H1 (cell line): ENCODE measurements around the gene ZFAND3. TPM values are rescaled to one million over a fixed set of nuclear protein-coding genes. Genes with fewer than 3 reads are reported as not detected.

Experiments
- CTCF ChIA-PET: fragments of 300-600 bp; sonication (Branson Sonifier 250); formaldehyde crosslinking; loops from one replicate; lab custom pipeline; 2021; ENCODE audit not compliant: partially characterized antibody; lab: Charles Lee
- POLR2A ChIA-PET: fragments of 300-600 bp; sonication (Branson Sonifier 250); formaldehyde crosslinking; loops from one replicate; lab custom pipeline; 2021; ENCODE audit warnings: inconsistent platforms; ENCODE audit not compliant: partially characterized antibody; lab: Charles Lee
- DNase-seq, 2 experiments: peaks; one replicate each; pipeline versions ENCODE4 v3.0.0 to v3.0.0-alpha.2; 2010 to 2022; ENCODE audit warnings: low spot score in 2 of 2, low read depth in 1 of 2, mixed read lengths in 1 of 2
- FAIRE-seq: peaks from 2 replicates; lab custom pipeline; 2011; peaks lifted over from hg19 to GRCh38; lab: Jason Lieb, UNC
- H2AFZ ChIP-seq: 2 replicates; pipeline ENCODE4 v1.8.1; 2012; ENCODE audit warnings: low read length, inconsistent platforms
- H2AK5ac ChIP-seq: 2 replicates; pipeline ENCODE4 v1.6.1; 2013; ENCODE audit warnings: low read depth, low read length
- H2BK120ac ChIP-seq: replicated peaks from 2 replicates; pipeline ENCODE3; 2013; ENCODE audit warnings: low read depth, low read length, inconsistent platforms
- H2BK12ac ChIP-seq: 2 replicates; pipeline ENCODE4 v1.6.1; 2013; ENCODE audit warnings: low read depth, low read length
- H2BK15ac ChIP-seq: 2 replicates; pipeline ENCODE4 v1.6.1; 2013; ENCODE audit warnings: low read length
- H2BK20ac ChIP-seq: 2 replicates; pipeline ENCODE4 v1.6.1; 2013; ENCODE audit warnings: low read length
- H2BK5ac ChIP-seq: 2 replicates; pipeline ENCODE4 v1.6.1; 2013; ENCODE audit warnings: low read depth, low read length
- H3K14ac ChIP-seq: 2 replicates; pipeline ENCODE4 v1.6.1; 2013; ENCODE audit warnings: inconsistent platforms; ENCODE audit not compliant: insufficient read length
- H3K18ac ChIP-seq: 2 replicates; pipeline ENCODE4 v1.6.1; 2013; ENCODE audit warnings: low read length; ENCODE audit errors: extremely low read depth
- H3K23ac ChIP-seq: 2 replicates; pipeline ENCODE4 v1.6.1; 2013; ENCODE audit warnings: inconsistent platforms; ENCODE audit not compliant: insufficient read length
- H3K23me2 ChIP-seq: 2 replicates; pipeline ENCODE4 v1.6.1; 2013; ENCODE audit warnings: low read depth, low read length
- H3K27ac ChIP-seq: 2 replicates; pipeline ENCODE4 v1.6.1; 2011; ENCODE audit warnings: low read depth, low read length, inconsistent platforms
- H3K27me3 ChIP-seq, 4 experiments: replicated peaks in 1 of 4; 1 replicate in 1 of 4; 2 replicates in 3 of 4; pipeline versions ENCODE4 v1.6.1 to v1.8.1; 2011 to 2013; ENCODE audit warnings: low read length in 3 of 4, mild to moderate bottlenecking in 3 of 4, inconsistent platforms in 2 of 4, mixed read lengths in 2 of 4, moderate library complexity in 1 of 4; ENCODE audit not compliant: control insufficient read depth in 3 of 4, insufficient read depth in 3 of 4; ENCODE audit errors: extremely low read depth in 1 of 4
- H3K36me3 ChIP-seq, 4 experiments: 2 replicates each; pipeline versions ENCODE4 v1.6.1 to v1.8.1; 2011 to 2013; ENCODE audit warnings: mild to moderate bottlenecking in 4 of 4, low read length in 3 of 4, moderate library complexity in 2 of 4, control low read depth in 1 of 4, inconsistent platforms in 1 of 4; ENCODE audit not compliant: insufficient read depth in 4 of 4, control insufficient read depth in 2 of 4
- H3K4ac ChIP-seq: replicated peaks from 2 replicates; pipeline ENCODE3; 2013; ENCODE audit warnings: low read length, low read depth, mixed read lengths, inconsistent platforms; ENCODE audit not compliant: insufficient read length
- H3K4me1 ChIP-seq, 4 experiments: replicated peaks in 1 of 4; 1 replicate in 1 of 4; 2 replicates in 3 of 4; pipeline versions ENCODE4 v1.6.1 to v1.8.1; 2011 to 2013; ENCODE audit warnings: low read length in 3 of 4, inconsistent platforms in 2 of 4, mixed read lengths in 1 of 4; ENCODE audit not compliant: insufficient read depth in 4 of 4, control insufficient read depth in 3 of 4
- H3K4me2 ChIP-seq, 2 experiments: 2 replicates each; pipeline versions ENCODE4 v1.6.1 to v1.8.1; 2011 to 2013; ENCODE audit warnings: low read depth in 2 of 2, low read length in 2 of 2, control low read depth in 1 of 2, inconsistent platforms in 1 of 2, mild to moderate bottlenecking in 1 of 2; ENCODE audit not compliant: insufficient read depth in 1 of 2
- H3K4me3 ChIP-seq, 4 experiments: fragments of 200-600, 300-600 bp in 1 of 4; sonication (generic), shearing (Covaris generic), sonication (Bioruptor Twin) in 1 of 4; 2 replicates each; pipeline versions ENCODE4 v1.5.1 to v1.8.1; 2011 to 2016; ENCODE audit warnings: low read length in 4 of 4, low read depth in 3 of 4, control low read depth in 2 of 4, inconsistent platforms in 2 of 4, mild to moderate bottlenecking in 2 of 4, mixed read lengths in 1 of 4, moderate library complexity in 1 of 4; ENCODE audit not compliant: insufficient read depth in 2 of 4; ENCODE audit errors: extremely low read depth in 1 of 4
- H3K56ac ChIP-seq: replicated peaks from 2 replicates; pipeline ENCODE3; 2013; ENCODE audit warnings: low read depth, mild to moderate bottlenecking, mixed read lengths, low read length, inconsistent platforms; ENCODE audit not compliant: insufficient read length
- H3K79me1 ChIP-seq: 2 replicates; pipeline ENCODE4 v1.6.1; 2013; ENCODE audit warnings: low read depth, low read length, control low read depth
- H3K79me2 ChIP-seq, 2 experiments: 2 replicates each; pipeline versions ENCODE4 v1.6.1 to v1.8.1; 2012 to 2013; ENCODE audit warnings: low read length in 2 of 2, mild to moderate bottlenecking in 2 of 2, inconsistent platforms in 1 of 2; ENCODE audit not compliant: insufficient read depth in 2 of 2, control insufficient read depth in 1 of 2
- H3K9ac ChIP-seq, 4 experiments: replicated peaks in 1 of 4; 1 replicate in 1 of 4; 2 replicates in 3 of 4; pipeline versions ENCODE4 v1.6.1 to v1.8.1; 2011 to 2013; ENCODE audit warnings: low read depth in 3 of 4, low read length in 3 of 4, control low read depth in 2 of 4, mild to moderate bottlenecking in 2 of 4, moderate library complexity in 2 of 4, inconsistent platforms in 1 of 4; ENCODE audit errors: extremely low read depth in 1 of 4
- H3K9me3 ChIP-seq, 2 experiments: 2 replicates each; pipeline versions ENCODE4 v1.6.1 to v1.8.1; 2012 to 2013; ENCODE audit warnings: mild to moderate bottlenecking in 2 of 2, moderate library complexity in 2 of 2, control low read depth in 1 of 2, inconsistent platforms in 1 of 2, low read depth in 1 of 2, low read length in 1 of 2, mixed read lengths in 1 of 2; ENCODE audit not compliant: insufficient read depth in 2 of 2
- H4K20me1 ChIP-seq, 2 experiments: replicated peaks in 1 of 2; 2 replicates each; pipeline versions ENCODE3 to v1.8.1; 2011 to 2013; ENCODE audit warnings: inconsistent platforms in 2 of 2, low read length in 2 of 2, mild to moderate bottlenecking in 1 of 2; ENCODE audit not compliant: insufficient read depth in 2 of 2, control insufficient read depth in 1 of 2
- H4K5ac ChIP-seq: 2 replicates; pipeline ENCODE4 v1.6.1; 2013; ENCODE audit warnings: low read length, low read depth, mixed read lengths, inconsistent platforms; ENCODE audit not compliant: insufficient read length
- H4K8ac ChIP-seq: 2 replicates; pipeline ENCODE4 v1.8.0; 2013; ENCODE audit warnings: mild to moderate bottlenecking, moderate library complexity, low read length, inconsistent platforms; ENCODE audit not compliant: insufficient read depth; ENCODE audit errors: extremely low read depth
- H4K91ac ChIP-seq: replicated peaks from 2 replicates; pipeline ENCODE3; 2013; ENCODE audit warnings: low read length, mixed read lengths, inconsistent platforms; ENCODE audit not compliant: insufficient read length
- ASH2L ChIP-seq: fragments of 200-600, 300-600 bp; sonication (generic); IDR thresholded peaks from one replicate; pipeline ENCODE4 v1.7.1; 2017; ENCODE audit warnings: low read length
- BCL11A ChIP-seq, 2 experiments: IDR thresholded peaks; one replicate each; pipeline ENCODE4 v1.6.1; 2011; ENCODE audit warnings: low read depth in 2 of 2, low read length in 2 of 2, mild to moderate bottlenecking in 2 of 2
- BRCA1 ChIP-seq: IDR thresholded peaks from 2 replicates; pipeline ENCODE4 v1.6.1; 2012; ENCODE audit warnings: low read depth, low read length, improper control_type of control experiment
- CEBPB ChIP-seq: IDR thresholded peaks from 2 replicates; pipeline ENCODE4 v1.6.1; 2012; ENCODE audit warnings: low read depth, low read length
- CREB1 ChIP-seq: IDR thresholded peaks from 2 replicates; pipeline ENCODE4 v1.6.1; 2012; ENCODE audit warnings: inconsistent platforms
- EZH2 ChIP-seq: fragments of 200-600 bp; sonication (generic); IDR thresholded peaks from 2 replicates; pipeline ENCODE4 v1.7.1; 2012; ENCODE audit warnings: low read depth, mild to moderate bottlenecking, moderate library complexity, low read length, inconsistent platforms; ENCODE audit not compliant: severe bottlenecking
- GABPA ChIP-seq: IDR thresholded peaks from 2 replicates; pipeline ENCODE4 v1.6.1; 2011; ENCODE audit warnings: mild to moderate bottlenecking, low read length, moderate library complexity, borderline replicate concordance; ENCODE audit not compliant: insufficient read depth
- GTF2F1 ChIP-seq: IDR thresholded peaks from 2 replicates; pipeline ENCODE4 v1.6.1; 2012; ENCODE audit warnings: low read depth, low read length, improper control_type of control experiment, borderline replicate concordance
- KDM5A ChIP-seq: fragments of 200-600 bp; IDR thresholded peaks from 2 replicates; pipeline ENCODE4 v1.7.1; 2012; ENCODE audit warnings: mild to moderate bottlenecking, low read length, inconsistent platforms, mixed read lengths
- NRF1 ChIP-seq: IDR thresholded peaks from 2 replicates; pipeline ENCODE4 v1.6.1; 2011; ENCODE audit warnings: mild to moderate bottlenecking, low read depth, low read length, improper control_type of control experiment
- RAD21 ChIP-seq, 2 experiments: IDR thresholded peaks in 1 of 2; conservative IDR thresholded peaks in 1 of 2; 2 replicates each; pipeline ENCODE4 v1.6.1; 2011; ENCODE audit warnings: low read depth in 2 of 2, low read length in 2 of 2, improper control_type of control experiment in 1 of 2, inconsistent platforms in 1 of 2, mild to moderate bottlenecking in 1 of 2, moderate library complexity in 1 of 2
- RFX5 ChIP-seq: IDR thresholded peaks from 2 replicates; pipeline ENCODE4 v1.6.1; 2011; ENCODE audit warnings: low read depth, low read length, improper control_type of control experiment, borderline replicate concordance
- RXRA ChIP-seq: IDR thresholded peaks from 2 replicates; pipeline ENCODE4 v1.6.1; 2011; ENCODE audit warnings: low read depth, mild to moderate bottlenecking, low read length, moderate library complexity; ENCODE audit not compliant: insufficient read depth
- YY1 ChIP-seq: IDR thresholded peaks from 2 replicates; pipeline ENCODE4 v1.6.1; 2011; ENCODE audit warnings: low read depth, mild to moderate bottlenecking, low read length
- WGBS, 2 experiments: shearing (Covaris generic) in 1 of 2; methylation state at CpG; one replicate each; pipeline versions ENCODE4 v1.1.6 to v1.1.7; 2013 to 2015; ENCODE audit warnings: low lambda C conversion rate in 2 of 2, mixed read lengths in 2 of 2, inconsistent platforms in 1 of 2, low coverage in 1 of 2, missing lambda C conversion rate in 1 of 2; ENCODE audit not compliant: insufficient replicate concordance in 2 of 2, insufficient coverage in 1 of 2, insufficient read length in 1 of 2; ENCODE audit errors: extremely low coverage in 1 of 2, missing lambda C conversion rate in 1 of 2; 5-methylcytosine and 5-hydroxymethylcytosine counted together
- polyA plus RNA-seq, 7 experiments: library from polyadenylated mRNA; depleted of rRNA in 3 of 7; stranded (reverse) in 5 of 7; unstranded in 2 of 7; fragments of >200 nt in 5 of 7; fragments of 200-250 nt in 2 of 7; gene quantifications; 1 replicate in 5 of 7; 2 replicates in 1 of 7; 4 replicates in 1 of 7; pipeline versions ENCODE4 v1.2.1 to v1.2.3, GENCODE V29; 2011 to 2013; ENCODE audit warnings: missing spikeins in 2 of 7, mixed read lengths in 2 of 7
- total RNA-seq: library from RNA; stranded (reverse); fragmentation: NEBNext Ultra II Directional; extraction: Animal tissue kit (Norgen Biotek cat#: 25700); gene quantifications from 2 replicates; pipeline ENCODE4 v1.2.1, GENCODE V29; 2021

The ZFAND3 gene
- total and polyA plus RNA-seq, 2 of the 8 experiments (the other 6 are each of a cell fraction or from before 2014, with no cell fraction given): 13.0 to 51.3 TPM

- H4K8ac ChIP-seq: no peak overlapping the region
- H3K14ac ChIP-seq: no peak overlapping the region
- FAIRE-seq (no peak), DNase-seq (no peak)
- H4K5ac ChIP-seq: no peak overlapping the region
- WGBS, 2 experiments: 89% methylated on average over 2 of the region's 2 CpGs; no CpG with 5 or more reads in 1 of the 2 experiments
- H3K27me3 ChIP-seq: no peaks in the 10 kb centered on the region
- ChIA-PET POLR2A (interaction anchor here (0.8 to 1.1 kb wide), 2 partner anchors 9 to 189 kb away, joined by 3 read pairs; no protein-coding TSS in a partner anchor), CTCF (interaction anchor here (0.6 to 0.9 kb wide), 2 partner anchors 12 to 14 kb away, joined by 3 to 4 read pairs; no protein-coding TSS in a partner anchor)
- no peaks in the 10 kb centered on the region for H3K9me3 ChIP-seq
- H3K79me1 ChIP-seq: no peaks in the 10 kb centered on the region
- no peak overlapping the region for H3K23ac ChIP-seq
- H3K27ac ChIP-seq: no peak overlapping the region
- H2AFZ ChIP-seq: no peak overlapping the region
- H3K18ac ChIP-seq: no peak overlapping the region
- no peak overlapping the region for H3K56ac ChIP-seq
- no peak overlapping the region for H2BK12ac ChIP-seq
- no peak overlapping the region for H3K4me2 ChIP-seq
- H2BK5ac ChIP-seq: no peak overlapping the region
- H3K23me2 ChIP-seq: no peaks in the 10 kb centered on the region
- no peak overlapping the region for H3K4me3 ChIP-seq
- H2BK15ac ChIP-seq: no peak overlapping the region
- no peak overlapping the region for H3K4ac ChIP-seq
- H3K36me3 ChIP-seq: no peaks in the 10 kb centered on the region
- H3K79me2 ChIP-seq: peaks cover 0 to 58% of the 10 kb centered on the region in 2 experiments; a peak in 2 of 4 replicates
- peaks cover 0 to 4% (median 2%) of the 10 kb centered on the region in 4 experiments; a peak in 2 of 7 replicates for H3K4me1 ChIP-seq
- no peak overlapping the region for H4K91ac ChIP-seq
- TF ChIP-seq BCL11A (IDR thresholded peaks at IDR 0.05; ENCODE audit: low read depth in 2 of 2, low read length in 2 of 2) (no peak), RAD21 (IDR thresholded peaks at IDR 0.05 in 1 of 2, conservative IDR thresholded peaks at IDR 0.05 in 1 of 2; ENCODE audit: low read depth in 2 of 2, low read length in 2 of 2) (no peak), CREB1 (no peak), CEBPB (no peak), RXRA (no peak), YY1 (no peak), RFX5 (no peak), KDM5A (no peak), EZH2 (no peak), ASH2L (no peak), NRF1 (no peak), GABPA (no peak), GTF2F1 (no peak), BRCA1 (no peak)
- H2AK5ac ChIP-seq: no peak overlapping the region
- H4K20me1 ChIP-seq: peaks cover 0 to 2% of the 10 kb centered on the region in 2 experiments
- H2BK120ac ChIP-seq: no peak overlapping the region
- H2BK20ac ChIP-seq: no peak overlapping the region
- no peak overlapping the region for H3K9ac ChIP-seq
Observed at GRCh38 chr6:37917566-37917965, 98.0 kb downstream of the ZFAND3 start.
